ENCODE results near the gene PREB. TPM values are rescaled to one million over a fixed set of nuclear protein-coding genes. Genes with fewer than 3 reads are reported as not detected.

Gene PREB
- total and polyA plus RNA-seq, 2 of the 13 experiments (the other 11 are each of a cell fraction or from before 2014, with no cell fraction given), result 112 to 192 TPM

GRCh38 chr2:27134781-27135477 is 493 bp upstream of the PREB start (continued):
- TF ChIP-seq ZGPAT (CRISPR knock-in tag; IDR thresholded peaks at IDR 0.05), result peak; percentile 48; the same call in 1 of the 2 replicates
- TF ChIP-seq NCOA1 (CRISPR knock-in tag; IDR thresholded peaks at IDR 0.05), result peak; percentile 95; the same call in 1 of the 2 replicates
- peak; percentile 88; the same call in 1 of the 2 replicates for TF ChIP-seq BRF2 (CRISPR knock-in tag; IDR thresholded peaks at IDR 0.05)
- peak; percentile 96 for TF ChIP-seq ZNF414 (CRISPR knock-in tag; IDR thresholded peaks at IDR 0.05)
- TF ChIP-seq ZNF12 (CRISPR knock-in tag; IDR thresholded peaks at IDR 0.05), result 0 out of 2 replicates have a peak, but pooled peaks have one; percentile 27
- 0 out of 2 replicates have a peak, but pooled peaks have one; percentile 18 for TF ChIP-seq HNF1B (CRISPR knock-in tag; IDR thresholded peaks at IDR 0.05)
- peak; percentile 22 for TF ChIP-seq ZBTB20 (CRISPR knock-in tag; IDR thresholded peaks at IDR 0.05; ENCODE audit: borderline replicate concordance, low read depth)
- no peak for TF ChIP-seq POLR2AphosphoS2 (IDR thresholded peaks at IDR 0.05; ENCODE audit: low read depth, low read length)
- TF ChIP-seq GABPA (IDR thresholded peaks at IDR 0.05; ENCODE audit: low read depth, low read length), result no peak
- 0 out of 2 replicates have a peak, but pooled peaks have one; percentile 22 for TF ChIP-seq GABPA (CRISPR knock-in tag; IDR thresholded peaks at IDR 0.05; ENCODE audit: low read depth)
- no peak for TF ChIP-seq ATF7-NPFF (CRISPR knock-in tag; IDR thresholded peaks at IDR 0.05; ENCODE audit: low read depth)
- TF ChIP-seq ARID2 (CRISPR knock-in tag; IDR thresholded peaks at IDR 0.05; ENCODE audit: borderline replicate concordance), result peak; percentile 82; the same call in 1 of the 2 replicates
- TF ChIP-seq NFE2L1 (CRISPR knock-in tag; IDR thresholded peaks at IDR 0.05; ENCODE audit: borderline replicate concordance), result no peak
- TF ChIP-seq ADNP (CRISPR knock-in tag; IDR thresholded peaks at IDR 0.05), result 0 out of 2 replicates have a peak, but pooled peaks have one; percentile 39
- TF ChIP-seq HNF1A (IDR thresholded peaks at IDR 0.05; ENCODE audit: low read depth), result no peak
- 0 out of 2 replicates have a peak, but pooled peaks have one; percentile 23 for TF ChIP-seq HNF1A (CRISPR knock-in tag; IDR thresholded peaks at IDR 0.05; ENCODE audit: borderline replicate concordance)
- peak; percentile 17; the same call in 1 of the 2 replicates for TF ChIP-seq ZNF30 (CRISPR knock-in tag; IDR thresholded peaks at IDR 0.05)
- 0 out of 2 replicates have a peak, but pooled peaks have one; percentile 70 for TF ChIP-seq HES4 (CRISPR knock-in tag; IDR thresholded peaks at IDR 0.05; ENCODE audit: borderline replicate concordance)
- TF ChIP-seq ELF3 (CRISPR knock-in tag; IDR thresholded peaks at IDR 0.05), result peak; percentile 8; the same call in 1 of the 2 replicates

Data from HepG2 (cell line).